GM19099 (cell line): ENCODE data around the gene MARF1.

Experiments
- POLR2A ChIP-seq: IDR thresholded peaks from 3 replicates; pipeline ENCODE4 v1.6.1; 2011; ENCODE audit warnings: low read depth; ENCODE audit not compliant: insufficient read length; ENCODE audit errors: extremely low read depth

The MARF1 gene

GRCh38 chr16:15658149-15658548 lies 15.2 kb upstream of the MARF1 start:
- TF ChIP-seq POLR2A, result no peak

- no peak for TF ChIP-seq POLR2A
Observed at GRCh38 chr16:15654591-15654990, 11.6 kb upstream of the MARF1 start.

GRCh38 chr16:15653227-15653626 lies 10.3 kb upstream of the MARF1 start:
- TF ChIP-seq POLR2A, result no peak

GRCh38 chr16:15652293-15653001 lies 9.5 kb upstream of the MARF1 start:
- no peak for TF ChIP-seq POLR2A

GRCh38 chr16:15650698-15651171 lies 7.8 kb upstream of the MARF1 start:
- peak; percentile 29 for TF ChIP-seq POLR2A

GRCh38 chr16:15650019-15650697 lies 7.2 kb upstream of the MARF1 start, which contains the start of gene NDE1:
Gene NDE1 (plus strand): TSS chr16:15650245. CDS start chr16:15664779, 14,534 bp downstream.
- TF ChIP-seq POLR2A, result peak; percentile 76

GRCh38 chr16:15649727-15650018 lies 6.7 kb upstream of the MARF1 start:
- TF ChIP-seq POLR2A, result no peak

- no peak for TF ChIP-seq POLR2A
Observed at GRCh38 chr16:15648135-15648730, 5.3 kb upstream of the MARF1 start.

GRCh38 chr16:15647294-15648014 lies 4.5 kb upstream of the MARF1 start:
- TF ChIP-seq POLR2A, result no peak

GRCh38 chr16:15644267-15644961 lies 1.5 kb upstream of the MARF1 start:
- no peak for TF ChIP-seq POLR2A

- no peak for TF ChIP-seq POLR2A
Observed at GRCh38 chr16:15643946-15644250, 944 bp upstream of the MARF1 start.

GRCh38 chr16:15642557-15643047 lies 352 bp downstream of the MARF1 start:
- TF ChIP-seq POLR2A, result peak; percentile 70

GRCh38 chr16:15641753-15642556 lies 999 bp downstream of the MARF1 start:
- TF ChIP-seq POLR2A, result no peak

- peak; percentile 30 for TF ChIP-seq POLR2A
Observed at GRCh38 chr16:15640966-15641365, 2.0 kb downstream of the MARF1 start.

GRCh38 chr16:15639061-15639568 lies 3.8 kb downstream of the MARF1 start:
- TF ChIP-seq POLR2A, result no peak
